ENCODE data around the gene C1orf56.

The C1orf56 gene

DNA sequence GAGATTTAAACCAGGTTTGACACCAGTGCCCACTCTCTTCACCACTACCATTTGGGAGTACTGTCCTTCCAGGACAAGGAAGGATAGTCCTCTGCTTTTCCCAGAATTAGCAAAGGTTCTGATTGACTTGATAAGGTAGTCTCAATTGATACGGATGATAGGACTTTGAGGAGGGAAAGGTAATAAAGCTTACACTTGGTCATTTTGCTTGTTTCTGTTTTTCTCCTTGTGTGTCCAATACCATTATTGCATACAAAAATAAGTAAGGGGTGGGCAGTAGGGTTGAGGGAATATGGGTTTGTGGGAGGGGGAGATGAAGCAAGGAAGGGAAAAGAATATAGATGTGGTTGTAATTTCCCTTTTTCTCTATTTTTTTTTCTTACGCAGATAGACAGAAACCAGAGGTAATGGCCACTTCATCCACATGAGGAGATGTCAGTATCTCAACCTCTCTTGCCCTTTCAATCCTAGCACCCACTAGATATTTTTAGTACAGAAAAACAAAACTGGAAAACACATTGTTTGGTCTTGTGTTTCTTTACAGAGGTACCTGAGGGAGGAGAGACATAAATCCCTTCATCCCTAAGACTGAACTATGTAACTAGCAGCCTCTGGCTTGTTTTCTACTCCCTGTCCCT, 2.6 kb downstream of the C1orf56 start:
- Histone ChIP-seq H3K9me3 (ENCODE audit: insufficient read depth, low read length) (no peaks in the 10 kb centered on the region), H3K4me2 (ENCODE audit: low read depth, low read length, poor library complexity, severe bottlenecking) (no peak overlapping the region), H4K20me1 (ENCODE audit: low read depth, low read length) (no peaks in the 10 kb centered on the region; the same call in 1 of the 2 replicates), H3K27me3 (ENCODE audit: low read length) (no peaks in the 10 kb centered on the region), H3K36me3 (ENCODE audit: low read length) (peaks cover 10% of the 10 kb centered on the region; the same call in 1 of the 2 replicates), H3K79me2 (ENCODE audit: insufficient read depth, low read length) (no peaks in the 10 kb centered on the region), H3F3A (ENCODE audit: insufficient read depth) (peaks cover 16% of the 10 kb centered on the region), H3K27ac (ENCODE audit: low read depth, low read length) (no peak overlapping the region), H3K9me2 (replicated peaks; ENCODE audit: insufficient read depth, low read length) (no peaks in the 10 kb centered on the region), H2AFZ (ENCODE audit: low read depth, low read length, severe bottlenecking) (no peak overlapping the region), H3K9ac (ENCODE audit: low read length) (no peak overlapping the region), H3K4me3 (ENCODE audit: insufficient read depth, low read length, poor library complexity, severe bottlenecking) (no peak overlapping the region)
- TF ChIP-seq, protein P1, sequence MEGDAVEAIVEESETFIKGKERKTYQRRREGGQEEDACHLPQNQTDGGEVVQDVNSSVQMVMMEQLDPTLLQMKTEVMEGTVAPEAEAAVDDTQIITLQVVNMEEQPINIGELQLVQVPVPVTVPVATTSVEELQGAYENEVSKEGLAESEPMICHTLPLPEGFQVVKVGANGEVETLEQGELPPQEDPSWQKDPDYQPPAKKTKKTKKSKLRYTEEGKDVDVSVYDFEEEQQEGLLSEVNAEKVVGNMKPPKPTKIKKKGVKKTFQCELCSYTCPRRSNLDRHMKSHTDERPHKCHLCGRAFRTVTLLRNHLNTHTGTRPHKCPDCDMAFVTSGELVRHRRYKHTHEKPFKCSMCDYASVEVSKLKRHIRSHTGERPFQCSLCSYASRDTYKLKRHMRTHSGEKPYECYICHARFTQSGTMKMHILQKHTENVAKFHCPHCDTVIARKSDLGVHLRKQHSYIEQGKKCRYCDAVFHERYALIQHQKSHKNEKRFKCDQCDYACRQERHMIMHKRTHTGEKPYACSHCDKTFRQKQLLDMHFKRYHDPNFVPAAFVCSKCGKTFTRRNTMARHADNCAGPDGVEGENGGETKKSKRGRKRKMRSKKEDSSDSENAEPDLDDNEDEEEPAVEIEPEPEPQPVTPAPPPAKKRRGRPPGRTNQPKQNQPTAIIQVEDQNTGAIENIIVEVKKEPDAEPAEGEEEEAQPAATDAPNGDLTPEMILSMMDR (IDR thresholded peaks at IDR 0.05; ENCODE audit: insufficient read depth, low read length, poor library complexity, severe bottlenecking), result no peak
- no peak for TF ChIP-seq EZH2phosphoT487 (conservative IDR thresholded peaks at IDR 0.05; ENCODE audit: low read length)

GRCh38 chr1:151051356-151052009, 3.9 kb downstream of the C1orf56 start:
- no peak overlapping the region for H3K27ac ChIP-seq (ENCODE audit: low read depth, low read length)
- H3K9ac ChIP-seq (ENCODE audit: low read length), result no peak overlapping the region
- H3K79me2 ChIP-seq (ENCODE audit: insufficient read depth, low read length), result peaks cover 11% of the 10 kb centered on the region
- TF ChIP-seq, protein P1 (IDR thresholded peaks at IDR 0.05; ENCODE audit: insufficient read depth, low read length, poor library complexity, severe bottlenecking), result no peak
- no peak for TF ChIP-seq EZH2phosphoT487 (conservative IDR thresholded peaks at IDR 0.05; ENCODE audit: low read length)
- H3K9me2 ChIP-seq (replicated peaks; ENCODE audit: insufficient read depth, low read length), result no peaks in the 10 kb centered on the region
- H3K27me3 ChIP-seq (ENCODE audit: low read length), result no peaks in the 10 kb centered on the region
- no peak overlapping the region for H2AFZ ChIP-seq (ENCODE audit: low read depth, low read length, severe bottlenecking)
- peaks cover 12% of the 10 kb centered on the region; the same call in 1 of the 2 replicates for H3K36me3 ChIP-seq (ENCODE audit: low read length)
- no peaks in the 10 kb centered on the region for H3K9me3 ChIP-seq (ENCODE audit: insufficient read depth, low read length)
- no peak overlapping the region for H3K4me2 ChIP-seq (ENCODE audit: low read depth, low read length, poor library complexity, severe bottlenecking)
- no peaks in the 10 kb centered on the region; the same call in 1 of the 2 replicates for H4K20me1 ChIP-seq (ENCODE audit: low read depth, low read length)
- peaks cover 16% of the 10 kb centered on the region for H3F3A ChIP-seq (ENCODE audit: insufficient read depth)
- no peak overlapping the region for H3K4me3 ChIP-seq (ENCODE audit: insufficient read depth, low read length, poor library complexity, severe bottlenecking)

DNA sequence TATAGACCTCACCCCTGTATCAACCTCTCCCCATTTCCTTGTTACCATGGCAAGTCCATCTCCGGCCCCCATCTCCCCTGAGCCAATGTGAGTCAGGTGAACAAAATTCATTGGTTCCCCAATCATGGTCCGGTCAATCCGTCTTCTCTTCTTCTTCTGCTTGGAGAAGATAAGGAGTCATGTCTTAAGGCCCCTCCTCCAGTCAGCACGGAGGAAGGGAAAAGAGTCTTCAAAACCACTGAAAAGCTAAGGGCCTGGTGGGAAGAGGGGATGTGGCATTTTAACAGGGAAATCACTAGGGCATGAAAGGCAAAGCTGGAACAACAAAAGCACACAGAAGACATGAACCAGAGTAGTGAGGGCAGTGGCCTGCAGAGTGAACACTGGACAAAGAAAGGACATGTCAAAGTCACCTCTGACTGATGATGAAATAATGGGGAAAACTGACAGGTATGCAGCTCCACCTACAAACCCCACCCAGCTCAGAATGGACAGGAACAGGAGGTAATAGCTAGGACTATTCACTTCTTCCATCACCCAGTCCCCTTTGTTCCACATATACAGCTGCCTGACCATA, 7.5 kb downstream of the C1orf56 start:
- H3K9ac ChIP-seq (ENCODE audit: low read length), result no peak overlapping the region
- H3K79me2 ChIP-seq (ENCODE audit: insufficient read depth, low read length), result peaks cover 43% of the 10 kb centered on the region
- peaks cover 10% of the 10 kb centered on the region for H3F3A ChIP-seq (ENCODE audit: insufficient read depth)

More for the DNA sequence above, 7.5 kb downstream of the C1orf56 start:
- Histone ChIP-seq H3K27ac (ENCODE audit: low read depth, low read length) (no peak overlapping the region), H3K4me2 (ENCODE audit: low read depth, low read length, poor library complexity, severe bottlenecking) (no peak overlapping the region), H2AFZ (ENCODE audit: low read depth, low read length, severe bottlenecking) (no peak overlapping the region), H3K27me3 (ENCODE audit: low read length) (no peaks in the 10 kb centered on the region), H3K9me3 (ENCODE audit: insufficient read depth, low read length) (no peaks in the 10 kb centered on the region), H4K20me1 (ENCODE audit: low read depth, low read length) (no peaks in the 10 kb centered on the region; the same call in 1 of the 2 replicates), H3K36me3 (ENCODE audit: low read length) (peaks cover 12% of the 10 kb centered on the region; the same call in 1 of the 2 replicates), H3K4me3 (ENCODE audit: insufficient read depth, low read length, poor library complexity, severe bottlenecking) (no peak overlapping the region), H3K9me2 (replicated peaks; ENCODE audit: insufficient read depth, low read length) (no peaks in the 10 kb centered on the region)
- TF ChIP-seq, protein P1 (IDR thresholded peaks at IDR 0.05; ENCODE audit: insufficient read depth, low read length, poor library complexity, severe bottlenecking), result no peak
- no peak for TF ChIP-seq EZH2phosphoT487 (conservative IDR thresholded peaks at IDR 0.05; ENCODE audit: low read length)

Measured in SU-DHL-6 (cell line).